Fibroblast of skin of abdomen (primary cell): ENCODE data around the gene CCDC80.
"Not testable (repeated sequence)": the region's sequence is repeated elsewhere in the genome, so short reads cannot be mapped to it uniquely, and the experiment has no call there.

Experiments used
- DNase-seq: peaks from one replicate; pipeline ENCODE4 v3.0.0-alpha.2; 2013

Gene CCDC80

GRCh38 chr3:112665009-112665408 is 24.1 kb upstream of the CCDC80 start:
- DNase-seq, result not testable (repeated sequence)

DNA sequence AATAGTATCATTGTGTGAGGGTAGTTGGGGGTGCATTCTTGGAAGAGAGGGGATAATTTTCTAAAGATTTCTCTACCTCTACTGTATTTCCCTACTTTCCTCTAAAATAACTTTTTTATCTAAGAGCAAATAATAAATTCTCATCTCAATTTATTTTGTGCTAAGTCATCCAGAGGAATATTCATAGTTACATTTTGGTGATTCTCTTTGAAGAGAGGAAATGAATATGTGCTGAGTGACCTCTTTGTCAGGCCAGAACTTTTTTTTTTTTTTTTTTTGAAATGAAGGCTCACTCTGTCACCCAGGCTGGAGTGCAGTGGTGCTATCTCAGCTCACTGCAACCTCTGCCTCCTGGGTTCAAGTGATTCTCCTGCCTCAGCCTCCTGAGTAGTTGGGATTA is 15.1 kb upstream of the CCDC80 start:
- no peak for DNase-seq

DNA sequence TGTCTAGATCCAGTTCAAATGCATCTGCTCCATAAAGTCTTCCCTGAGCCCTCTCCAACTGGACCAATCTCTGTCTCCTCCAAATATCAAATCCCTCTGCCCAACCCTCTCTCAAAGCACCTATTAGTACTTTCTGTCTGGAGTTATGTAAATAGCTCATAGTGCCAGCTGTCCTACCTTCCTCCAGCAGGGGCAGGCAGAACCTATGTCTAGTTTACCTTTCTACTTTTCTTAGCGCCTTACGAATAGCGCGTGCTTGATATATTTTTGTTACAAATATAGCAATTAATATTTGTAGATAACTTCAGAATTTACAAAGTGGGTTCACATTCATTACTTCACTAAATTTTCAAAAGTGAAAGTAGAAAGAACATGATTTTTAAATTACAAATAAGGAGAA is 14.0 kb upstream of the CCDC80 start:
- DNase-seq, result no peak

DNA sequence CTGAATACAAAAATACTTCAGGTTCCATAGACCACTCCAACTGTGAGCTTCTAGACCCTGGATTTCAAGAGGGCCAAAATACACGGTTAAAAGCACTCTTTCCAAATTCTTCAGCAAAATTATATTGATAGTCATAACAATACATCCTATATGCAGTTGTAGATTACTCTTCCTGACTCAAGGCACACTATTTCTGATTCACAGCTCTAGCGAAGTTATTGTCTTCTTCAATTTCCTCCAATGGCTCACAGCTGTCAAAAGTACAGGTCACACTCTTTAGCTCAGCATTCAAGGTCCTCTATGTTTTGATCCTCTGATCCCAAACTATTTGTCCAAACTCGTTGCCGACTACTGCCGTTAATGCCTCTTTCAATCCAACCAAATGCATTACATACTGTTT is 13.5 kb upstream of the CCDC80 start:
- DNase-seq, result no peak

DNA sequence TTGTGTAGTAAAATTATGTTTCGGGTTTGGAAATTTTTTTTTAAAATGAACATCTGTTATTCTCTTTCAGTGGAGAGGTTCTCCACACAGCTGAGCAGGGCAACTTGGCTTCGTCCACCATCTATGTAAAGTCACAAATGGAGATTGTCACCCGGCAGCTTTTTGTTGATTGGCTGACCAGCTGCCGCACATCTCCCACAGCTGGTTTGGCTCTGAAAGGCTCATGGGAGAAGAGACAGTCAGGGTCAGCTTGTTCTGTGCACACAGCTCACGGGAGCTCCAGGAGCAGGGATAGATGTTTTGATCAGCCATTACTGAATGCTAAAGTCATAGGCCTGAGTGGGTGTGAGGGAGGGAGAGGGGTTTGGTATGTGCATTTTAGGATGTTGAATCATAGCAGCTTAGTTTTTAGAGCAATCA is 12.9 kb upstream of the CCDC80 start:
- peak; percentile 96 for DNase-seq

DNA sequence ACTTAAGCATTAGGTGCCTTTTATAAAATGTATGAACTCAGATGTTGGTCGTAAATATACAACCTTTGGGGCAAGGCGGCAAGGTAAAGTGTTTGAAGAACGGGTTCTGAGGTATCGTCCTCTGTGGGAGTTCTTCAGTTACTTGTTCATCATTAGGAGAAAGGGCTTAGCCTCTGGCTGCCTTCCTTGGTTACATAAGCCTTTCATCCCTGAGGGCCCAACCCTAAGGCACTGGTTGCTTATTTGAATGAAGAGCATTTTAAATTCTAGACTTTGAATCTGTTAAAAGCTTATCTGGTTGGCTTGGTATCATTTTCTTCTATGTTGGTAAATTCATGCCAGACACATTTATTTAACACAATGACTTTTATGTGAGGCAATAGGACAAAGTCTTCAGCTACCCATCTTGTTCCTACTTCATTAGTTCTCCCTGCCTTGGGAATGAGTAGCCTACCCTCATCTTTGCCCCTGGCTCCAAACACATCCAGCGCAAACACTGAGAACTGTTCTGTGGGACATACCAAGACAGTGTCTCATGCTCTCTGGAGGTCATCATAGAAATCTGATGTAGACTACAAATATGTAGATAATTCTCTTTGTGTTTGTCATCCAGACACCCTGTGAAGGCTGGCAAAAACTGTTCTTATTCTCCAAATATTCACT is 12.4 kb upstream of the CCDC80 start:
- peak; percentile 99 for DNase-seq

DNA sequence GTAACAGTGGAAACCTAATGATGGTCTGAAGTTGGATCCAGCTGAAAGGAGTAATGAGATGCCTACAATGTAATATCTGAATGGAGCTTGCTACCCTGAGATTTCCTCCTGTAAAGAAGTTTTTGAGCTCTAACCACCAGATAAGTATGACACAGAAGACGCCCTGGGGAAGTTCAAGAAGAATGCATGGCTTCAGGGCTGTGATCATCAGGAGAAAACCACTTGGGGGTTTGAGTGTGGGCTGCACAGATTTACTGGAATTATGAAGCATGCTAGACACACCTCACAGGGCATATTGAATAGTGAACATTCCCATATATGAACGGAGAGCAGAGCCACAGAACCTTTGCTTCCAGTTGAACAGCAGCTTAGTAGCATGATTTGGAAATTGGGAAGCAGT is 10.6 kb upstream of the CCDC80 start:
- peak; percentile 97 for DNase-seq

DNA sequence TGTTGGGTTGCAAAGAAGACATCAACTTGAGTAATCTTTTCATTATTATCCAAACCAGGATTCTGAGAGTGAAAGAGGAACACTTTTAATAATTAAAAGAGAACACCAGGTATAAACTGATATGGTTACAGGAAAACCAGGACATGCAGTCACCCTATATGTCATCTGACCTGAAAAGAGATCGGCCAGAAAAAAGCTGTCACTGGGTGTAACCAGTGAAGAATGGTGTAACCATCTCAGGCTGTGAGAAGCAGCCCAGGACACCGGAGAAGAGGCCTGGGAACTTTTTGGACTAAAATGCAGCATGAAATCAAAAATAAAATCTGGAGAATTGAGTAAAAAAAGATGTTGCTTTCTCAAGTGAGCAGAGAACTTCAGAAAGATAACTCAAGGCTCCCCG is 10.1 kb upstream of the CCDC80 start:
- no peak for DNase-seq

- peak; percentile 63 for DNase-seq
These were observed 9.5 kb upstream of the CCDC80 start for GRCh38 chr3:112650482-112650881.

- peak; percentile 97 for DNase-seq
These were observed 8.5 kb upstream of the CCDC80 start for GRCh38 chr3:112649478-112649735.

GRCh38 chr3:112647122-112647521 is 6.2 kb upstream of the CCDC80 start:
- DNase-seq, result peak; percentile 96

DNA sequence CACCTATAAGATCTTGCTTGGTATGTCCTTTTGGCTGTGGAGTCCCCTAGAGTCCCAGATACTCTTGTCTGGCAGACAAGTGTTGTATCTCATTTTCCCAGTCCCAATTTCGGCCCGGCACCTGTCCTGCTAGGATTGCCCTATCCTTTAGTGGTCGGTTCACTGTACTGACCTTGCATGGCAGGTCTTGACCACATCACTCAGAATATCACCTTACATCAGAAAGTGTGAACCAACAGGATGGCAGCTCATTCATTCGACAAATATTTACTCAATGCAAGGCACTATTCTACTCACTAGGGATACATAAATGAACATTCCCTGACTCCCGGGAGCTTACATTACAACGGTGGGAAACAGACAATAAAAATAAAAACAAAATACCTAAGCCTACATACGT is 5.7 kb upstream of the CCDC80 start:
- DNase-seq, result no peak

DNA sequence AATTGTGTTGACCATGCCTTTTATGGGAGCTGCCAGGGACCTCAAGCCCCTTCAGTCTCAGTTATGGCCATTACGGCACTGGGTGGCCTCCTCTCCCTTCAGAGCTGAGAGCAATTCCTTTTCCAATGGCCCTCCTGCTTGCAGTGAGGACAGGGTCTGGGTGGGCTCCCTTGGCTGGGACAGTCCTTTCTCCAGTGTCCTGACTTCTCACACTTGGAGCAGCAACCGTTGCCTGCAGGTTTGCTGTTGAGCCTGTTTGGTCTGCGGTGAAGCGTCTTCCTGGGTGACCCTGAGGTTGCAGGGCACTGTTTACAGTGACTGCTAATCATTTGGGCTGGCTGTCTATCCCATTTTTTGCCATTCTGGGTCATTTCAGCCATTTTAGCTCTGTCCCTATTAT is 3.5 kb upstream of the CCDC80 start:
- DNase-seq, result no peak

DNA sequence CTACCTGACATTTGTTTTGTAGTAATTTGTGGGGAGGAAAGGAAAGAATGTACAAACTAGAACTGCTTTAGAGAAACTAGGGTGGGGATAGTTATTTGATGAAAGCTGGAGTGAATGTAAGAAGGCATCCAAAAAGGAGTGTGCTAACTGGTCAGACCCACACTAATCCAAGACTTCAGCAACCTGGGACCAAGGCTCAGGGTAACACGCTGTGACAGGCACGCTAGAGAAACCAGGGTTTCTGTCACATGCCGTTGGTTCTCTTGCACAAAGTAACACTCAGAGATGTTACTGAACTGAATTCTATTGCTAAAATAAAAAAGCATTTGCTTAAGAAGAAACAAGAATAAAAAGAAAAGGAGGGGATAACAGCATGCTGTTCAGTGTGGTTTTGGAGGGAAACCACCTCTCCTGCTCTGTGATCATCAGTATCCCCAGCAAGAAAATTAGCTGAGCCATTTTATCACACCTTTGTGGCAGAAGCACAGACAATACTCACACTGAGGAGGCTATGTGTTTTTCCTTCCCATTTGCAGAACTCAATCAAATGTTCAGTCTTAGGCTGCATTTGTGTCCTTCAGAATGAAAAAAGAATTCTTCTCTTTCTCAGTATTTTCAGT is 2.8 kb upstream of the CCDC80 start:
- DNase-seq, result no peak

DNA sequence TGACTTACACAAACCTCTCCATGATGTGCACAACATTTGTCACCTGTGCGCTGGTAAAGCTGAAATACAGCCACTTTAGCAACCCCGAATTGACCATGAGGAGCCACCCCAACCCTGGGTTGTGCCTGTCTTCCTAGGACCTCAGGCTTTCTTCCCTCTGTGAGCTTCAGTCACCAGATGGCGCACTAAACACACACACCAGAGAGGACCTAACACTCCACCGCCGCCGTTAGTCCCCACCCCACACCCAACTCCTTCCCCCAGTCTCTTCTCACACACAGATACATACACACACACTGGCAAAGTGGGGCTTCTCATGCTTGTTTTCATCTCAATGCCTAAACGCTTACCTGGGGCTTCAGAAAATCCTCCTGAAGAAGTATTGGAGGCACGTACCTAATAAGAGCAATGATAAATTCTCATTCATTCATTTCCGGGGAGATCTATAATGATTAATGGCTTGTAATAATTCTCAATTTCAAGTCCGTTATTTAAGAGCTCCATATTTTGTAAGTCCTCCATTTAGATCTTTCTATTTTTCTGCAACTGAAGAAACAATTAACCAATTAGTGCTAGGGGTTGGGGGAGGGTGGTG is 2.1 kb upstream of the CCDC80 start:
- peak; percentile 95 for DNase-seq

- peak; percentile 77 for DNase-seq
These were observed 540 bp downstream of the CCDC80 start for GRCh38 chr3:112640276-112640929.

DNA sequence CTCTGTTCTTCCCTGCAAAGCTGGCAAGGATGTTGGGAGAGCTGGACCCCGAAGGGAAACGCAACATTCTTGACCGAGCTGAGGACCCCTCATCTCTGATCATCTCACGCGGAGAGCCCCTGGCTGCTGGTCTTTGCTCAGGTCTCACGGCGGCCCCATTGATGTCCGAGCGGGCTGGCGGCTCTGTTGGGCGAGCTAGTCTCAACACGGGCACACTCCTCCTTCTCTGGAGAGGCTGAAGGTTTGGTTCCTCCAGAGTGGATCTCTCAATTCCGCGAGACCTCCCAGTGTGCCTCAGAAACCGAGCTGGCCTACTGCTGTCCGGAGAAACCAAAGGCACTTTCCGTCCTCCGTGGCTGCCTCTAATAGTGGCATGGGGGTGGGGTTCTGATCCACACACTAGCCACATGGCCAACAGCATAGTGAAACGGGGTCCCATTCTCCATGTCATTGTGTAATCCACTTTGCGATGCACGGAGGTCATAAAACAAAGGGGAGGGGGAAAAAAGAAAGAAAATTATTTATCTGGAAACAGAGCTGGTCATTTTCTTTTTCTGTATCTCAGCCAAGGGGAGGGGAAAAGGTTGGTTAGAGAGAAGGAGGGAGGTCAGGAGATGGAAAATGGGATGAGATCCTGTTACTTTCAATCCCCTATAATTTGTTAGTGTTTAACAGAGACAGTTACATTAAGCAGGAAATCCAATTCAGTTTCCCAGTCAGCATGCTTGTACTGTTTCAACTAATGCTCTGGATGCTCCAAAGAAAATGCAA is 1.3 kb downstream of the CCDC80 start:
- no peak for DNase-seq

DNA sequence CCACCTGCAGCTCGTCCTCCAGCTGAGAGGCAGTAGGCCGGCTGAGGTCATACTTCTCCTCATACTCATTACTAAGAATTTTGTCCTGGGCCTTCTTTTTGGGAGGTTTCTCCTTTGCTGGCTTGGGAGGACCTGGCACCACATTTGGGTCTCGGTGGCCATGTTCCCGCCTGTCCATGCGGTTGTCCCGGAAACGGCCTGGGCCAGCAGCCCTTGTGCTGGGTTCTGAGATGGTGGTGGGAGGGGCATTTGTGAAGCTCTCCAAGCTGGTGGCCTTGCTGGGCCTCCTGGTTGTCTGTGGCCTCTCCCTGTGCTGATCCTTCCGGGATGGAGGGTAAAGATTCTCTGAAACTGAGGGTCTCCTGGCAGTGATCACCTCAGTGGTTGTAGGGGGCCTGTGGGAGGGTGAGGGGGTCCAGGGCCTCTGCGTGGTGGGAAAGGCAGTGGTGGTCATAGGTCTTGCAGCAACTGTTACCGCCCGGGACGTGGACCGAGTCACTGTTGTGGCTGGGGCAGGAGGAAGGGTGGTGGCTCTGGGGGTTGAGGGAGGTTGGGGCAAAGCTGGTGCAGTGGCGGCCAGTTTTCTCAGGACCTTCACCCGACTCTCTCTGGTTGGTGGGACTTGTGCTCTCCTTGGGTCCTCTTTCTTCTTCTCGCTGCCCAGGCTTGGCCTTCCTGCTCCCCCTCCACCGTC is 2.5 kb downstream of the CCDC80 start:
- no peak for DNase-seq

- DNase-seq, result no peak
These were observed 3.2 kb downstream of the CCDC80 start for GRCh38 chr3:112637700-112638099.

GRCh38 chr3:112635674-112636073 is 5.3 kb downstream of the CCDC80 start:
- DNase-seq, result peak; percentile 88

DNA sequence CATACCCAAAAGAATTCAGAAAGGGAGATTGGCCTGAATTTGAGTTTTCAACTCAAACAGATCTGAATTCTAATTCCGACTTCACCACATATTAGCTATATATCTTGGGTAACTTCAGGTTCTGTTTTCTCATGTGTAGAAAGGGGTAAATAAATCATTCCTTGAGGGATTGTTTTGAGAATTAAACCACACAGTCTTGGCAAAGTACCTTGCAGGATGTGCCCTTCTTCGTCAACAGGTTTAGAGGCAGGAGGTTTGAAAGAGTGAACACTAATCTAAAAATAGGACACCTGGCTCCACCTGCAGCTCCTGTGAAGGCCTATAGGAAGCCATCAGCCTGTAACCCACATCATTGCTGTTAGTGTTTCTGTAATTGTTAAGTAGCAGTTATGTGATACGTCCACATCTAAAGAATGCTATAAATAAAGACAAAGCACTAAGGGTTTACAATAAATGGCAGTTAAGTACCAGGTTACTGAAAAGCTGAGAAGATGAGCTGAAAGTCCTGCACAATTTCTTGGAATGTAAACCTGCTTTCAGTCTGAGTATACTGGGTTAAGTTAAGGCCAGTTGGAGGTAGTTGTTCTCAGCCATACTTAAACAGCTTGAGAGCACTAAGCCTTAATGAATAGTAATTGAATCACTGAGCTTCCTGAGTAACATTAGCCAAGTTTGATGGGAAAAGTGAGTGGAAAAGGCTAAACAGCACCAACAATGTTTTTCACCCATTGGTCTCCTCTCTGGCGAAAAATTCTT is 6.0 kb downstream of the CCDC80 start:
- no peak for DNase-seq

- no peak for DNase-seq
These were observed 7.2 kb downstream of the CCDC80 start for GRCh38 chr3:112633757-112634156.
